Daoy (cell line): Measurements from ENCODE around the gene MRPS2. TPM values are rescaled to one million over a fixed set of nuclear protein-coding genes. Genes with fewer than 3 reads are reported as not detected.
"Not testable (repeated sequence)": the region's sequence is repeated elsewhere in the genome, so short reads cannot be mapped to it uniquely, and the experiment has no call there.

Experiments used
- DNase-seq: peaks from one replicate; pipeline ENCODE4 v3.0.0-alpha.2; 2015; ENCODE audit warnings: low read depth
- total RNA-seq: library from RNA; depleted of rRNA; stranded (reverse); fragments of >200 nt; shearing (Covaris generic); gene quantifications from 2 replicates; pipeline ENCODE4 v1.2.3, GENCODE V29; 2014

MRPS2 gene
- total RNA-seq, 1 experiment from 2014 or later = 48.6 TPM

DNA sequence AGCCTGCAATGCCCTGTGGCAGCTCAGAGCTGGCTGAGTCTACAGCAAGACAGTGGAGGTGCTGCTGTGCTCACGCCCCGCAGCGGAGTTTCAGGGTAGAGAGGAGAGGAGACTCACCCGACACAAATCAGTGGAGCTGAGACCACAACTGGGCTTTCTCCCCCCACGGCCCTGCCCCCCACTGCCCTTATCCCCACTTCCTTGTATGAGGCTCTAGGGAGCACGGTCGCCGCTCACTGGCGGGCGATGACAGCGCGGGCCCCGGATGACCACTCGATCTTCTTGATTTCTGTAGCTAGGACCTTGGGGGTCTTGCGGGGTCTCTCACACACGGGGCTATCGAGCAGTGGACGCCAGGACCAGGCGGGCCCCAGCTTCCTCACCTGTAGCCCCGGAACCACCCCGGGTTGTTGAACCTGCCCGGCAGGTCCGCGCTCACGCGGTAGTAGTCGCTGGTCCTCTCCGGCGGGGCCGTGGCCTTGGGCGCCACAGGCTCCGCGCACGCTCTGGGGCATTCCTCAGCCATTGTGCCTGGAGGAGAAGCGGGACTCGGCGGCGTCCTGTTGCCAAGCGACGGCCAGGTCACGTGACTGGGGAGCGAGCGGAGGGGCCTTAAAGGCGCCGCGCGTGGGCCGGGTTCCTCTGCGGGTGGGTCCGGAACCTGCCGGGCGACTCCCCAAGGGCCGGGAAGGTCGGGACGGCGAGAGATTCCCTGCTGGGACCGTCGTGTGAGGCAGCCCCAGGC is 984 bp upstream of the MRPS2 start:
- peak; percentile 93 for DNase-seq

DNA sequence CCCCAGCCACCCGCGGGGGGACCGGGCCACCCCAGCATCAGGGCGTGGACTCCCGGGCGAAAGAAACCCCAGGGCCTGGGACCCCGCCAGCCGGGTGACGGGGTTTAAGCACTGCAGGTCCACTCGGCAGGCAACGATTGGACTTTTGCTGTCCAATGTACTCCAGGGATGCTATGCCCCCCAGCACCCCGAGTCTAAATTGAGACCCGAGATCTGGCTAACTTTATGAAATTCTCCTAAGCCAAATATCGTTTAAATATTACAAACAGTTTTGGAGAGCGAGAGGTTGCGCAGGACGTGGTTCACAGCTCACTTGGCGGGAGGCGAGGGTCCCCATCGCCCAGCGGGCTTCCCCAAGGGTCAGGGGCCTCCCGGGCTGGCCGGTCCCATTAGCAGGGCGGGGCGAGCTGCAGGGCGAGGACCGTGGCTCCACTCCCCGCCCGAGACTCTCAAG is 384 bp upstream of the MRPS2 start:
- no peak for DNase-seq

DNA sequence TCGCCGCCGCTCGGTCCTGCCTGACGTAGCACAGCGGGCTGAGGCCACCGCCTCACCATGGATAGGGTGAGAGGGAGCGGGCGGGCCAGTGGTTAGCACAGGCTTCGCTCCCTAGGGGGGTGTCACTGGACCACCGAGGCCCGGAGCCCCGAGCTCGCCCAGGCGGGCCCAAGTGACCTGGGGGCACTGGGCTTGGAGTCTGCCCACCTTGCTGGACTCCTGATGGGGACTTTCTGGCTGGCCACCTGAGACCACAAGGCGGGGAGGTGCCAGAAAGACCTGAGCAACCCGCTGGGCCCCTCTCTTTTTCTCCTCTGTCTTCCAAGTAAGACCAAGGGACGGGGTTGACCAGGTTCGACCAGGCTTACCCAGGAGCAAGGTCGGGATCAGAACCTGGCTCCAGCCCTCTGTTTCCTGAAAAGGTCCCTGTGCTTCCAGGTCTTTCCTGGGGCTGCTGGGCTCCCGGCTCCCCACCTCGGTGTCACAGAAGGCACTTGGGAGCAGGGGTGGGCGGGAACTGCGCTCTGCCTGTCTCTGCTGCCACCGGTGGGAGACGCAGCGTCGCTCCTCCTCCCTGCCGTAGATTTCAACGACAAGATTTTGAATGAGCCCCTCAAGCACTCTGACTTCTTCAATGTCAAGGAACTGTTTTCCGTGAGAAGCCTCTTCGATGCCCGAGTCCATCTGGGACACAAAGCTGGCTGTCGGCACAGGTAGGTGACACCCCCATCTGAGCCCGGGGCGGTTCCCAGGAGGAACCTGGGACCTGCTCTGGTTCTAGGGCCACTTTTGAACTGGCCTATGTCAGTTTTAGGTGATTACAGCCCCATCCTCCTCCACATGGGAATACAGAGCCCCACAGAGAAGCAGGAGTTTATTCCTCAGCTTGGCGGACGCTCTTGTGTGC is 1.0 kb downstream of the MRPS2 start:
- DNase-seq = no peak

DNA sequence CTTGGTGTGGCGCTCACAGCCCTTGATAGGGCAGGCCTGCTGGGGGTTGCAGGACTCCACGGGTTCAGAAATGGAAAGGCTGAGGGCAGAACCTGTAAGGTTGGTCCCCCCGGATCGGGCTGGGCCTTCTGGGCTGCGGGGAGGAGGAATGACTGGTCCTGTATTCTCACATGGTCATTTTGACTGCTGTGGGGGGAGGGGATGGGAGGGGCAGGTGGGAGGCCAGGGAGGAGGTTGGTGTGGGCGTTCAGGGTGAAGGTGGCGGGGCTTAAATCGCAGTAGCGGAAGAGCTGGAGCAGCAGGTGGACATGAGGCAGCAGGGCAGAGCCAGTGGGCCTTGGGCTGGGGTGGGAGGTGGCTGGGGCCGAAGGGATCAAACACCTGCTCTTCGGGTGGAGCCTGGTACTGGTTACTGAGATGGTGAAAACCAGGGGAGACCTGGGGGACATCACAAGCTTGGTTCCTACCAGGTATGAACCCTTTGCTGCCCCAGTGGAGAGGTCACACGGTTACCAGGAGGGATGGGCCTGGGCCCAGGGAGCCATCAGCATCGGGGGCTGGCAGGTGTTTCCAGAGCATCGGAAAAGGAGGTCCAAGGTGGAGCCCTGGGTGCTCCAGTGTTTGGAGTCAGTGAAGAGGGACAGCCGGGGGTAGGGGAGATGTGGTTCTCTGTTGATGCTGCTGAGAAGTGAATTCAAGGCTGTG is 1.8 kb downstream of the MRPS2 start:
- DNase-seq = no peak

DNA sequence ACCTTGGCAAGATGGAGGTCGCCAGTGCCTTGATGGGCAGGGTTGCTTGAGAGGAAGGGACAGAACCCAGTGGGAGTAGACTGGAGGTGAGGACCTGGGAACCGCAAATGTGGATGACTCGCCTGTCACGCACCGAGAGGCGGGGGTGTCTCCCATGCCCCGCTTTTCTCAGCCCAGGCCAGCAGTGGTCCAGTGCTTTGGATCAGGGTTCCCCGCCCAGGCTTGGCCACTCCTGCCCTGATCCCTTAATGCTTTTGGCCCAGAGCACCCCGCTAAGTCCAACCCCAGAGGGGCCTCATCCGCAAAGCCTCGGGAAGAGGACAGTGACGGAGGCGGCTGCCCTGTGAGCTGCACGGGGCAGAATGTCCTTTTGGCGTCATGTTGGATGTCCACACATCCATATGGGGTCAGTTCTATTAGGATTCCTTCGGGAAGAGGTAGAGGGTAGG is 2.4 kb downstream of the MRPS2 start:
- no peak for DNase-seq

DNA sequence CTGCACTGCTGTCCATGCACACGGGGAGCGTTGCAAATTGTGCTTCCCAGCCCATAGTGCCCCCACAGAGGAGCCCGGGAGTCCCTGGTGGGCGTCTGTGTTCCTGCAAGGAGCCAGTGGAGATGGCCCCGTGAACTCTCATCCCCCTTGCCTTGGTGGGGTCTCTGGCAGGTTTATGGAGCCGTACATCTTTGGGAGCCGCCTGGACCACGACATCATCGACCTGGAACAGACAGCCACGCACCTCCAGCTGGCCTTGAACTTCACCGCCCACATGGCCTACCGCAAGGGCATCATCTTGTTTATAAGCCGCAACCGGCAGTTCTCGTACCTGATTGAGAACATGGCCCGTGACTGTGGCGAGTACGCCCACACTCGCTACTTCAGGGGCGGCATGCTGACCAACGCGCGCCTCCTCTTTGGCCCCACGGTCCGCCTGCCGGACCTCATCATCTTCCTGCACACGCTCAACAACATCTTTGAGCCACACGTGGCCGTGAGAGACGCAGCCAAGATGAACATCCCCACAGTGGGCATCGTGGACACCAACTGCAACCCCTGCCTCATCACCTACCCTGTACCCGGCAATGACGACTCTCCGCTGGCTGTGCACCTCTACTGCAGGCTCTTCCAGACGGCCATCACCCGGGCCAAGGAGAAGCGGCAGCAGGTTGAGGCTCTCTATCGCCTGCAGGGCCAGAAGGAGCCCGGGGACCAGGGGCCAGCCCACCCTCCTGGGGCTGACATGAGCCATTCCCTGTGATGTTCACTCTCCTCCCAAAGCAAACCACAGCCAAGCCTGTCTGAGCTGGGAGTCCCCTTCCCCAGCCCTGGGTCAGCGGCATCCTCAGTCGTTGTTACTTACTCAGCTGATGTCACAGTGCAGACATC is 3.1 kb downstream of the MRPS2 start:
- DNase-seq = no peak

DNA sequence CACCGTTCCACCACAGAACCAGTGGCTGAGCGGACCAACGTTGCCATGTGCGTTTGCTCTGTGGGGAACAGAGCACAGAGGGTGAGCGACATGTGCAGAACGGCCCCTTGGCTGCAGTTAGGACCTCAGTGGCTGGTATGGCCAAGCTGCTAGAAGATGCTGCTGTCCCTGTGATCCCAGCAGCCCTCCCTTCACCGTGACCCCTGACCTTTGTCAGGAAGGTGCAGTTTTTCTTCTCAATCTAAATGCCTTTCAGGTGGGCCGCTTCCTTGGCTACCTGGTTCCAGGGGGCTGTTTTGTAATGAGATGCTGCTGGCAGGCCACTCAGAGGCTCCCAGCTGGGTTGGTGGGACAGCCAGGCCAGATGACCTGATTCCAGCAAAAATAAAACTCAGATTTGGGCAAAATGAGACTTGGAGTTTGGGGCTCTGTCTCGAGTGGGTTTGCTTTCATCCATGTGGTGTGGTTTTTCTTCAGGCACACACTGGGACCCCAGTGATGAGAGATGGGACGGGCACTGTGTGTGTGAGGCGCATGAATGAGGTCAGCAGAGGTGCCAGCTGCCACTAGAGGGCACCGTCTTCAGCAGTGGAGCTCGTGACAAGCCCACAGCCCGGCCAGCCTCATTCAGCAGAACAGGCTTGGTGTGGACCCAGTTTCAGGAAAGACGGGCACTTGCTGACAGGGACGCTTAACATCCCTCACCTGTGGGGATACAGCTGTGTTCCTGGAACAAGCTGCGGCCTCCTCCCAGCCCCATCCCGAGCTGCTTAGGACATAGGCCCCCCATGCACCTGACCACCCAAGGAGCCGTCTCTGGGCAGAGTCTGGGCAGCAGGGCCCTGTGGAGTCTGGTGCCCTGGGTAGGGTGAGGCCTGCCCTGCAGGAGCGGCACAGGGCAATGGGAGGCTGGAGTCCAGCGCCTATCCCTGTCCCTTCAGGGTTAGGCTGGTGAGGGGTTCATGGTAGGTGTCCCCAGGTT is 4.1 kb downstream of the MRPS2 start:
- DNase-seq = peak; percentile 75

DNA sequence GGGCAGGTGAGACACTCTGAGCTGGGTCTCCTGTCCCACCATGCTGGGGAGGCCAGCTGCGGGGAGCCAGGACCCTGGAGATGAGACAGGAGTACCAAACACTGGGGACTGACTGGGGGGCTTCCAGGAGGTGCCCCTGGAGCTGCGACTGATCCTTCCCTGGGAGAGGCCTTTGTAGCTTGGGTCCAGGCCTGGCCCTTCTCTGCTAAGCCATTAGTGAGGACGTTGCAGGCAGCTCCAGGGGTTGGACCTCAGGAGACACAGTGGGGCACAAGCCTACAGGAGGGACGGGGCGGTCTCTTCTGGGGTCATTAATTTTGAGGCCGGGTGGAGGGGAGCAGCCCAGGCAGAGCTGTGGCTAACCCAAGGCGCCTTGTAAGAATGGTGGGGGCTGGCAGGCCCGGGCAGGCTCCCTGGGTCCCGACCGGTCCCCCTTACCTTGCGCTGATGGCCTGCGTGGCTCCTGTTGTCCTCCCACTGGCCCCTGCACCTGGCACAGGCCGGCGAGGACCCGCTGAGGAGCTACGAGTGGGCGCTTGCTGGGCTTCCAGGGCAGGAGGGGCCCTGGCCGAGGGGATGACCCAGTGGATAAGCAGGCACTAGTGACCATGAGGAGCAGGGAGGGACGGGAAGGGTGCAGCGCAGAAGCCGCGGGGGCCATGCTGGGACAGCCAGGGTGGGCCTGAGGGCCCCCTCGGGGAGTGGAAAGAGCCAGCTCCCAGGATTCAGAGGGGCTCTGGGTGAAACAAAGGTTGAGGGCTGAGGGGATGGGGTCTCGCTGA is 5.1 kb downstream of the MRPS2 start:
- no peak for DNase-seq

DNA sequence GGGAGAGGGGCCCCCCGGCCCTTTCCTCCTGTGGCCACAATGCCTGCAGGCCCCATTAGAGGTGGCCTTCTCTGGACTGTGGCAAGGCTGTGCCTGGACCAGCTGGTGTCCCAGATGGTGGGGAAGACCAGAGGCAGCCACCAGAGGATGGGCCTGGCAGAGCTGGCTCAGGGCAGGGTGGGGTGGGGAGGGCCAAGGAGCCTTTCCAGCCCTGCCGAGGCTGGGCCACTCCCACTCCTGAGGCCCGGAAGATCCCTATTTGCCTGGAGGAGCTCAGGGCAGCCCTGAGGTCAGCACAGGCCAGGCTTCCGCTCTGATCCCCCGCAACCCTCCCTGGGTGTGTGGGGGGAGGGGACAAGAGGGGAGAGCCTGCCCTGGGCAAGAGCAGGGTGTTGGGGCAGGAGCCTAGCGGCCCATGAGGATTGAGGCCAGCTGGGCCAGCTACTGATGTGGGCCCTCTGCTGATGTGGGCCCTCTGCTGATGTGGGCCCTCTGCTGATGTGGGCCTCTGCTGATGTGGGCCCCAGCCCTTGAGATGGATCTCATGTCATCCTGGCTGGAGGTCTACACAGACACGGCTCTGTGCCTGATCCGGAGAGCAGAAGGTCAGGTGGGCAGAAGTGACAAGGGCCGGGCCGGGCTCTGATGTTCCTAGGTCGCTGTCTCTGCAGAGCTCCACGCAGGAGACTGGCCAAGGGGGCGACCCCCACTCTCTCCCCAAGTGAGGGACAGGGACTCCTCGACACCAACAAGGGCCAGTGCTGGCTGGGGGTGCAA is 6.0 kb downstream of the MRPS2 start:
- DNase-seq = no peak

DNA sequence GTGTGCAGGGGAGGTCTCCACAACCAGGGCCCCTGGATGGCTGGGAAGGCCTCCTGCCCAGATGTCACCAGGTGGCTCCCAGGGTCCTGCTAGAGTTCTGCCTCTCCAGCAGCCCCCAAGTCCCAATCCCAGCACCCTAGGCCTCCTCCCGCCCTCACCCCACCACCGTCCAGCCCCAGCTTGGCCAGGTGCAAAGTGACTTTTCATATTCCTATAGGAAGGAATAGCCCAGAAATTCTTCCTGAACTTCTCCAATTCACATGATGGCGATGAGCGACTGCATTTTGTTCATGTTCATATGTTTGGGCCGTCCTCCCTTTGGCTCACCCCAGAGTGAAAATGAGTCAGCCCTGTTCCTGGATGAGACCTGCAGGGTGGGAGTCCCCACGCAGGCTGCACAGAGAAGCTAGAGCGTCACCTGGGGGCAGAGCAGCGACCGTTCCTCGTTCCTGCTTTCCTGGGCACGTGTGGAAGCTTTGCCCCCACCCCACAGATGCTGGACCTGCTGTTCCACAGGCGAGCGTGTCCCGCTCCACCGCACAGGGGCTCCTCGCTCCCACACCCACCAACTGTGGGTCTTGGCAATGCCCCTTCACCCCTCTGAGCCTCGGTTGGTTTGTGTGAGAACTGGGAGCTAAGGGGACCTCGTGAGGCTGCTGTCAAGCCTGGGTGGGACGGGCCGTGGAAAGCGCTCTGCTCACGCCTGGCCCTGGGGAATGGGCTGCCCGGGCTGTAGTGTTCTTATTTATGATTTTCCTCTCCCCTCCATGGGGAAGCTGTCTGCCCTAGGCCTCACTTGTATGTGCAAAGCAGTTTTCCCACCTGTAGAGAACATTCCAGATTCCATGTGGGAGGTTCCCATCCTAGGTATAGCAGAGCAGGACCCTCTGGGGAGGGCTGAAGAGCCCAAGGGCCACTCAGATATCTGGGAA is 6.9 kb downstream of the MRPS2 start:
- no peak for DNase-seq

DNA sequence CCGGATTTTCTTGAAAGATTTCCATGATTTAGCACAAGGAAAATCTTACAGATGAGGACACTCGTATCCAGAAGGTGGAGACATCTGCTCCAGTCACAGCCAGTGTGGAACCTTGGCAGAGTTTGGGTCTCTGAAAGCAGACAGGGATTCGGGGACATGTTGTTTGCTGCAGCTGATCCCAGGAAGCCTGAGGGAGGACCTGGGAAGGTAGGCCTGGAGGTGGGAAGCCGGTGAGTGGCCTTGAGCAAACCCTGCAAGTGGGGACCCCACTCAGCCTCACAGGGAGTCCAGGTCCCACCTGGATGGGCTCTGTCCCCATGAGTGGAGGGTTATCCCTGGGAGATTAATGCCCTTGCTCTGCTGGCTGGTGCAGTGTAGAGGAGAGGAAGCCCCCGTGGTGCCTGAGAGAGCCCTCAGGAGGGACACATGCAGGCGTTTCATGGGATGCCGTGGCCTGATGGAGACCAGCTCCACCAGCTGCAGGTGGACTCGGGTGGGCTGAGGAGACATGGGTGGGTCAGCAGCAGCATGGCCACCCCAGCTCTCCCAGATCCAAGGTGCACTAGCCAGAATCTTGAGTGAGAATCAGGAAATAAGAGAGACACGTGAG is 7.8 kb downstream of the MRPS2 start:
- no peak for DNase-seq

DNA sequence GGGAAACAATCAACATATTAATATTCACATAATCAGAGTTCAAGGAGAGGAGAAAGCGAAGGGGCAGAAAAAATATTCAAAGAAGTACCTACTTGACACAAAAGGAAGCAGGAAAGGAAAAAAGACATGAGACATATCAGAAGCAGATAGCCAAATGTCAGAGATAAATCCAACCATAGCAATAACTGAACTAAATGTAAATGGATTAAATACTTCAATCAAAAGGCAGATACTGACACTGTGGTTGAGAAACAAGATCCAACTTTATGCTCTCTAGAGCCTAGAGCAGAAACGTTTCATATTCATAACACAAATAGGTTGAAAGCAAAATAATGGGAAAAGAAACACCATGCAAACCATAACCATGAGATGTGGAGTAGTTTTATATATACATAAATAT is 9.0 kb downstream of the MRPS2 start:
- DNase-seq = no peak

DNA sequence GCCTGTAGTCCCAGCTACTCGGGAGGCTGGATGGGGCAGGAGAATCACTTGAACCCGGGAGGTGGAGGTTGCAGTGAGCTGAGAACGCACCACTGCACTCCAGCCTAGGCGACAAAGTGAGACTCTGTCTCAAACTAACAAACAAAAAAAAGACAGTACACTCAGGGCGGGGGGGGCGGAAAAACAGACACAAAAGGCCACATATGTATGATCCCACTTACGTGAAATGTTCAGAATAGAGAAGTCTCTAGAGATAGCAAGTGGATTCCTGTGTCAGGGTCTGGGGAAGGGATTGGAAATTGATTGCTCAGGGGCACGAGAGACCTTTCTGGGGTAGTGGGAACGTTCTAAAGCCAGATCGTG is 11.7 kb downstream of the MRPS2 start:
- DNase-seq = no peak

DNA sequence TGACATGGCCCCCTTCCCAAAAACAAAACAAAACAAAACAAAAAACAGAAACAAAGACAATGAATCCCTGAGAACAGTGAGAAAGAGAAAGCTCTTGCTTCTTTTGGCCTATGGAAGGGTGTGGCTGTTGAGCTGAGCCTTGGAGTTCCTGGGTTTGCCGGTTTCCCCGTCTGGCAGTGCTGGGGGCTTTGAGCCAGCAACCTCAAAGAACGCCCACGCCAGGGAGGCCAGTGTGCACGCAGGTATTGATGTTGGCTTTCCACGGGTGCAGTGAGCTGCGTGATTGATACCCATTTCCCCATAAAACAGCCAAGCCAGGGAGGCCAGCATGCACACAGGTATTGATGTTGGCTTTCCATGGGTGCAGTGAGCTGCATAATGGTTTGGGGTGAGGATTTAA is 12.4 kb downstream of the MRPS2 start:
- DNase-seq = no peak

DNA sequence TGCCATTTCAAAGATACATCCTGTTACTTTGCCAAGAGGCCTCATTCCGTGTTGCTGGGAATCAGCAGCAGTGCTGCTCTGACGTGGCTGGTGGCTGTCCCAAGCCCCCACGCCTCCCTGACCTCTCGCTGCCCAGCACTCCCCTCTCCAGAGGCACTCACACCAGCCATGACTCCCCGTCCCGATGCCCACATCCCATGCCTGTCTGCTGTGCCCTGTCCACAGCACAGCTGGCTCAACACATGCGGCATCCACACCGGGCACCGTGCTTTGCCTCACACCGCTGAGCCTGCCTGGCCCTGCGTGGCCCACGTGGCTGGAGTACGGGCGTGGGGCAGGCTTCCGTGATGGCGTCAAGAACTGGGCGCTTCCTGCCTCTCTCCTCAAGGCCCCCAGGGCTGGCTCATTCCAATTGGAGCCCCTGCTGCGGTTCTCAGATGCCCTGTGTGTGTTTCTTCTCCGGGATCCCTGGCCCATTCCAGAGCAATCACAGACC is 12.9 kb downstream of the MRPS2 start:
- DNase-seq = no peak

DNA sequence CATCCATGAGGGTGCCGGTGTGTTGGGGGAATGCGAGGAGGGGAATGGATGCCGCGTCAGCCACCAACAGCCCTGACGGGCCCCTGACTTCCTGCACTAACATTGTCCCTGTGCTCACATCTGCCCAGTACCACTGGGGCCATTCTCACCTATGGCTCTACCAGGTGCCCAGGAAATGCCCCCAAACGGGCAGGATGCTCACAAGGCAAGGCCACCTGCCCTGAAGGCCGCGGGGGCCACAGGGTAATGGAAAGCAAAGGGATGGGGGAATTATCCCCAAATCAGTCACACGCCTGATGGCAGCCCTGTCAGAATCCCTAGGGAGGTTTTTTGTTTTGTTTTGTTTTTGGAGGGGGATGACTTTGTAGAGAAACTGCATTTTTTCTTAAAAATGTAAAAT is 13.4 kb downstream of the MRPS2 start:
- not testable (repeated sequence) for DNase-seq
